Activated B cell treated with CpG ODN at 0.5 μM for 24 hours (primary cell): ENCODE data around the gene CACNA1E. TPM values are rescaled to one million over a fixed set of nuclear protein-coding genes. Genes with fewer than 3 reads are reported as not detected.

Experiments used
- ATAC-seq: fragments of 200-7000 bp; cut with Tn5 transposase; one replicate; pipeline ENCODE4 v1.10.0; 2021; ENCODE audit warnings: low read depth, mild to moderate bottlenecking, moderate library complexity
- CTCF ChIA-PET: fragments of 350-600 bp; sonication (Branson Sonifier 250); formaldehyde crosslinking; loops from one replicate; lab custom pipeline; 2021; ENCODE audit warnings: antibody characterized with exemption; lab: Charles Lee
- POLR2A ChIA-PET: fragments of 350-600 bp; sonication (Branson Sonifier 250); formaldehyde crosslinking; loops from one replicate; lab custom pipeline; 2021; ENCODE audit warnings: antibody characterized with exemption; lab: Charles Lee
- DNase-seq: peaks from one replicate; pipeline ENCODE4 v3.0.0; 2022
- H3K27ac Mint-ChIP-seq: one replicate; pipeline ENCODE4 v1.8.0; 2020; ENCODE audit warnings: mixed read lengths
- H3K27me3 Mint-ChIP-seq: one replicate; pipeline ENCODE4 v1.8.0; 2021; ENCODE audit warnings: mixed read lengths
- H3K36me3 Mint-ChIP-seq: one replicate; pipeline ENCODE4 v1.8.0; 2021; ENCODE audit warnings: low read depth, mixed read lengths
- H3K4me1 Mint-ChIP-seq: one replicate; pipeline ENCODE4 v1.8.0; 2021; ENCODE audit warnings: mixed read lengths
- H3K4me3 Mint-ChIP-seq: one replicate; pipeline ENCODE4 v1.8.0; 2020; ENCODE audit warnings: mild to moderate bottlenecking, mixed read lengths
- H3K9me3 Mint-ChIP-seq: one replicate; pipeline ENCODE4 v1.8.0; 2020; ENCODE audit warnings: mixed read lengths
- CTCF ChIP-seq: fragments of 200-600 bp; IDR thresholded peaks from one replicate; pipeline ENCODE4 v1.8.0; 2022; ENCODE audit warnings: antibody characterized with exemption, mild to moderate bottlenecking
- intact Hi-C: fragments of 100-400 bp; cut with micrococcal nuclease; formaldehyde crosslinking; loops from one replicate; pipeline ENCODE4 v1.15.1; 2024
- total RNA-seq: library from RNA; stranded (reverse); gene quantifications from 2 replicates; pipeline ENCODE4 v1.2.3, GENCODE V29; 2022

CACNA1E gene
- total RNA-seq, 1 donor from 2014 or later = 0.91 TPM

- Mint-ChIP-seq H3K4me3 (no peak overlapping the region), H3K36me3 (no peaks in the 10 kb centered on the region), H3K4me1 (no peaks in the 10 kb centered on the region), H3K27ac (no peak overlapping the region), H3K27me3 (no peaks in the 10 kb centered on the region), H3K9me3 (no peaks in the 10 kb centered on the region)
- TF ChIP-seq CTCF = no peak
- ATAC-seq (no peak), DNase-seq (no peak)
- ChIA-PET POLR2A (no interaction called here), CTCF (no interaction called here)
- intact Hi-C loops = no loop called here
Observed at GRCh38 chr1:181776044-181776443, 292.7 kb downstream of the CACNA1E start.

GRCh38 chr1:181777286-181777685 is 294.0 kb downstream of the CACNA1E start:
- Mint-ChIP-seq H3K27me3 (no peaks in the 10 kb centered on the region), H3K4me1 (no peaks in the 10 kb centered on the region), H3K4me3 (no peak overlapping the region), H3K9me3 (no peaks in the 10 kb centered on the region), H3K36me3 (no peaks in the 10 kb centered on the region), H3K27ac (no peak overlapping the region)
- ChIA-PET POLR2A (no interaction called here), CTCF (no interaction called here)
- intact Hi-C loops = no loop called here
- DNase-seq (no peak), ATAC-seq (no peak)
- TF ChIP-seq CTCF = no peak

- no peak overlapping the region for H3K27ac Mint-ChIP-seq
- H3K27me3 Mint-ChIP-seq = no peaks in the 10 kb centered on the region
- CTCF ChIA-PET = no interaction called here
- intact Hi-C loops = no loop called here
- ATAC-seq = no peak
- no peaks in the 10 kb centered on the region for H3K9me3 Mint-ChIP-seq
- POLR2A ChIA-PET = no interaction called here
- DNase-seq = no peak
- no peak overlapping the region for H3K4me3 Mint-ChIP-seq
- TF ChIP-seq CTCF = no peak
- no peaks in the 10 kb centered on the region for H3K36me3 Mint-ChIP-seq
- H3K4me1 Mint-ChIP-seq = no peaks in the 10 kb centered on the region
Observed at GRCh38 chr1:181777812-181778211, 294.5 kb downstream of the CACNA1E start.

GRCh38 chr1:181778640-181779260 is 295.4 kb downstream of the CACNA1E start:
- H3K27ac Mint-ChIP-seq = no peak overlapping the region
- no peaks in the 10 kb centered on the region for H3K4me1 Mint-ChIP-seq
- POLR2A ChIA-PET = no interaction called here
- TF ChIP-seq CTCF = no peak
- H3K27me3 Mint-ChIP-seq = no peaks in the 10 kb centered on the region
- no peaks in the 10 kb centered on the region for H3K9me3 Mint-ChIP-seq
- H3K4me3 Mint-ChIP-seq = no peak overlapping the region
- no peak for ATAC-seq
- intact Hi-C loops = no loop called here
- DNase-seq = no peak
- CTCF ChIA-PET = no interaction called here
- H3K36me3 Mint-ChIP-seq = no peaks in the 10 kb centered on the region

GRCh38 chr1:181779343-181779742 is 296.0 kb downstream of the CACNA1E start:
- no peak for TF ChIP-seq CTCF
- no peaks in the 10 kb centered on the region for H3K4me1 Mint-ChIP-seq
- intact Hi-C loops = no loop called here
- H3K36me3 Mint-ChIP-seq = no peaks in the 10 kb centered on the region
- ATAC-seq (no peak), DNase-seq (no peak)
- H3K27me3 Mint-ChIP-seq = no peaks in the 10 kb centered on the region
- no peaks in the 10 kb centered on the region for H3K9me3 Mint-ChIP-seq
- no peak overlapping the region for H3K27ac Mint-ChIP-seq
- POLR2A ChIA-PET = no interaction called here
- H3K4me3 Mint-ChIP-seq = no peak overlapping the region
- CTCF ChIA-PET = no interaction called here
